ENCODE measurements around the gene SPAG4. TPM values are rescaled to one million over a fixed set of nuclear protein-coding genes. Genes with fewer than 3 reads are reported as not detected.

Gene SPAG4
- polyA plus RNA-seq, 1 donor from 2014 or later, result 1.2 TPM

DNA sequence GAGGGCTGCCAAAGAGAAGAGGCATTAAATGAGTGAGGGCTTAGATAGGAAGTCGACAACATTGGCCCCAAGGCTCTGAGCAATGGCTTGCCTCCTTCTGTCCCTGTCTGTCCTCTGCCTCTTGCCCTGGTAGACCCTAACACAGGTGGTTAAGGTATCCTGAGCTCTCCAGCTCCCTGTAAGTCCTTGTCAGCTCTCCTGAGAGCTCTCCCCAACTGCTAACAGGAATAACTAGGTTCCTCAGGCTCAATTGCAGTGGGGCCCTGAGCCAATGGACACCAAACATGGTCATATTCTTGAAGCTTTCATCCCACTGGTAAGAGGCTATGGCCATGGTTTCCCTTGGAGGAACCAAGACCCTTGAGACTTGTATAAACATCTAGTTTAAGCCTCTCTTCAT is 54.1 kb downstream of the SPAG4 start:
- Histone ChIP-seq H3F3A (ENCODE audit: insufficient read depth, low read length, poor library complexity, severe bottlenecking) (no peaks in the 10 kb centered on the region), H3K9me2 (ENCODE audit: insufficient read depth, low read length) (no peaks in the 10 kb centered on the region), H3K9ac (ENCODE audit: low read length) (no peak overlapping the region), H3K36me3 (ENCODE audit: insufficient read depth, low read length) (peaks cover 11% of the 10 kb centered on the region), H3K9me3 (ENCODE audit: low read length) (no peaks in the 10 kb centered on the region), H3K4me3 (ENCODE audit: low read length) (no peak overlapping the region), H3K79me2 (replicated peaks; ENCODE audit: insufficient read depth, low read length) (no peaks in the 10 kb centered on the region), H3K27me3 (ENCODE audit: insufficient read depth, low read depth, low read length) (no peaks in the 10 kb centered on the region), H2AFZ (ENCODE audit: low read depth, low read length) (no peak overlapping the region), H4K20me1 (ENCODE audit: insufficient read depth) (no peaks in the 10 kb centered on the region), H3K4me2 (ENCODE audit: low read length) (no peak overlapping the region), H3K27ac (ENCODE audit: low read length) (no peak overlapping the region)
- TF ChIP-seq EZH2 (IDR thresholded peaks at IDR 0.05; ENCODE audit: borderline replicate concordance, insufficient read depth, low read length, poor library complexity, severe bottlenecking) (no peak), RAD21 (conservative IDR thresholded peaks at IDR 0.05) (no peak), POLR2AphosphoS5 (IDR thresholded peaks at IDR 0.05) (no peak), TAF1 (IDR thresholded peaks at IDR 0.05; ENCODE audit: low read depth) (no peak), MXI1 (conservative IDR thresholded peaks at IDR 0.05; ENCODE audit: poor library complexity, severe bottlenecking) (no peak), SMC3 (conservative IDR thresholded peaks at IDR 0.05; ENCODE audit: poor library complexity) (no peak), EP300 (conservative IDR thresholded peaks at IDR 0.05; ENCODE audit: poor library complexity, severe bottlenecking) (no peak)
- TF ChIP-seq, protein P1, sequence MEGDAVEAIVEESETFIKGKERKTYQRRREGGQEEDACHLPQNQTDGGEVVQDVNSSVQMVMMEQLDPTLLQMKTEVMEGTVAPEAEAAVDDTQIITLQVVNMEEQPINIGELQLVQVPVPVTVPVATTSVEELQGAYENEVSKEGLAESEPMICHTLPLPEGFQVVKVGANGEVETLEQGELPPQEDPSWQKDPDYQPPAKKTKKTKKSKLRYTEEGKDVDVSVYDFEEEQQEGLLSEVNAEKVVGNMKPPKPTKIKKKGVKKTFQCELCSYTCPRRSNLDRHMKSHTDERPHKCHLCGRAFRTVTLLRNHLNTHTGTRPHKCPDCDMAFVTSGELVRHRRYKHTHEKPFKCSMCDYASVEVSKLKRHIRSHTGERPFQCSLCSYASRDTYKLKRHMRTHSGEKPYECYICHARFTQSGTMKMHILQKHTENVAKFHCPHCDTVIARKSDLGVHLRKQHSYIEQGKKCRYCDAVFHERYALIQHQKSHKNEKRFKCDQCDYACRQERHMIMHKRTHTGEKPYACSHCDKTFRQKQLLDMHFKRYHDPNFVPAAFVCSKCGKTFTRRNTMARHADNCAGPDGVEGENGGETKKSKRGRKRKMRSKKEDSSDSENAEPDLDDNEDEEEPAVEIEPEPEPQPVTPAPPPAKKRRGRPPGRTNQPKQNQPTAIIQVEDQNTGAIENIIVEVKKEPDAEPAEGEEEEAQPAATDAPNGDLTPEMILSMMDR (IDR thresholded peaks at IDR 0.05; ENCODE audit: poor library complexity, severe bottlenecking), result no peak
- TF ChIP-seq, protein P2, sequence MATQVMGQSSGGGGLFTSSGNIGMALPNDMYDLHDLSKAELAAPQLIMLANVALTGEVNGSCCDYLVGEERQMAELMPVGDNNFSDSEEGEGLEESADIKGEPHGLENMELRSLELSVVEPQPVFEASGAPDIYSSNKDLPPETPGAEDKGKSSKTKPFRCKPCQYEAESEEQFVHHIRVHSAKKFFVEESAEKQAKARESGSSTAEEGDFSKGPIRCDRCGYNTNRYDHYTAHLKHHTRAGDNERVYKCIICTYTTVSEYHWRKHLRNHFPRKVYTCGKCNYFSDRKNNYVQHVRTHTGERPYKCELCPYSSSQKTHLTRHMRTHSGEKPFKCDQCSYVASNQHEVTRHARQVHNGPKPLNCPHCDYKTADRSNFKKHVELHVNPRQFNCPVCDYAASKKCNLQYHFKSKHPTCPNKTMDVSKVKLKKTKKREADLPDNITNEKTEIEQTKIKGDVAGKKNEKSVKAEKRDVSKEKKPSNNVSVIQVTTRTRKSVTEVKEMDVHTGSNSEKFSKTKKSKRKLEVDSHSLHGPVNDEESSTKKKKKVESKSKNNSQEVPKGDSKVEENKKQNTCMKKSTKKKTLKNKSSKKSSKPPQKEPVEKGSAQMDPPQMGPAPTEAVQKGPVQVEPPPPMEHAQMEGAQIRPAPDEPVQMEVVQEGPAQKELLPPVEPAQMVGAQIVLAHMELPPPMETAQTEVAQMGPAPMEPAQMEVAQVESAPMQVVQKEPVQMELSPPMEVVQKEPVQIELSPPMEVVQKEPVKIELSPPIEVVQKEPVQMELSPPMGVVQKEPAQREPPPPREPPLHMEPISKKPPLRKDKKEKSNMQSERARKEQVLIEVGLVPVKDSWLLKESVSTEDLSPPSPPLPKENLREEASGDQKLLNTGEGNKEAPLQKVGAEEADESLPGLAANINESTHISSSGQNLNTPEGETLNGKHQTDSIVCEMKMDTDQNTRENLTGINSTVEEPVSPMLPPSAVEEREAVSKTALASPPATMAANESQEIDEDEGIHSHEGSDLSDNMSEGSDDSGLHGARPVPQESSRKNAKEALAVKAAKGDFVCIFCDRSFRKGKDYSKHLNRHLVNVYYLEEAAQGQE (IDR thresholded peaks at IDR 0.05; ENCODE audit: borderline replicate concordance), result no peak

Small RNA genes lying within 50 kb of the gene (small RNA-seq; reads per million reads assigned to genes)
- gene RNU6-759P (0 to 0.24 (median 0.03) reads per million in 3 experiments), gene RPL37P1 (0 reads per million in 3 experiments)

Other genes with a start within 250 kb of the SPAG4 start
- gene UQCC1, start 203.9 kb upstream of the SPAG4 start, polyA plus RNA-seq, result 33.2 and 33.7 TPM in 2 replicates
- gene GDF5, start 177.6 kb upstream of the SPAG4 start, polyA plus RNA-seq, result not detected in 2 replicates
- 22.0 and 25.8 TPM in 2 replicates for gene CEP250, start 160.2 kb upstream of the SPAG4 start, polyA plus RNA-seq
- not detected in 2 replicates for gene C20orf173, start 86.2 kb upstream of the SPAG4 start, polyA plus RNA-seq
- gene ERGIC3, start 73.8 kb upstream of the SPAG4 start, polyA plus RNA-seq, result 385 and 451 TPM in 2 replicates
- 148 and 183 TPM in 2 replicates for gene CPNE1, start 49.1 kb downstream of the SPAG4 start, polyA plus RNA-seq
- gene RBM12, start 49.1 kb downstream of the SPAG4 start, polyA plus RNA-seq, result 53.9 and 66.0 TPM in 2 replicates
- 55.2 and 67.0 TPM in 2 replicates for gene NFS1, start 83.5 kb downstream of the SPAG4 start, polyA plus RNA-seq
- gene ROMO1, start 83.6 kb downstream of the SPAG4 start, polyA plus RNA-seq, result 514 and 557 TPM in 2 replicates
- gene RBM39, start 126.4 kb downstream of the SPAG4 start, polyA plus RNA-seq, result 750 and 839 TPM in 2 replicates
- gene PHF20, start 156.2 kb downstream of the SPAG4 start, polyA plus RNA-seq, result 49.2 and 54.8 TPM in 2 replicates